Type B pancreatic cell (in vitro differentiated cells): ENCODE measurements around the gene VAT1L. TPM values are rescaled to one million over a fixed set of nuclear protein-coding genes. Genes with fewer than 3 reads are reported as not detected.

Experiments
- DNase-seq: peaks from one replicate; pipeline ENCODE4 v3.0.0; 2021; ENCODE audit warnings: mixed read lengths; ENCODE audit not compliant: unreplicated experiment; ENCODE audit errors: extremely low spot score
- H3K27ac Mint-ChIP-seq: 2 replicates; pipeline ENCODE4 v1.8.0; 2021; ENCODE audit warnings: mild to moderate bottlenecking, mixed read lengths
- H3K27me3 Mint-ChIP-seq: 2 replicates; pipeline ENCODE4 v1.8.0; 2021; ENCODE audit warnings: mixed read lengths
- H3K36me3 Mint-ChIP-seq: 2 replicates; pipeline ENCODE4 v1.8.0; 2021; ENCODE audit warnings: mixed read lengths
- H3K4me1 Mint-ChIP-seq: one replicate; pipeline ENCODE4 v1.8.0; 2021; ENCODE audit warnings: mixed read lengths; ENCODE audit not compliant: unreplicated experiment
- H3K4me3 Mint-ChIP-seq: 2 replicates; pipeline ENCODE4 v1.8.0; 2021; ENCODE audit warnings: mild to moderate bottlenecking, mixed read lengths
- H3K9me3 Mint-ChIP-seq: 2 replicates; pipeline ENCODE4 v1.8.0; 2021; ENCODE audit warnings: mixed read lengths
- total RNA-seq: library from RNA; stranded (reverse); gene quantifications from 2 replicates; pipeline ENCODE4 v1.2.1, GENCODE V29; 2021; ENCODE audit warnings: low replicate concordance
- TF ChIP-seq, protein P1 (sequence below): fragments of 200-600 bp; sonication (generic); conservative IDR thresholded peaks from 2 replicates; pipeline ENCODE4 v1.5.0; 2021; ENCODE audit warnings: antibody characterized with exemption, mild to moderate bottlenecking

Gene VAT1L
- total RNA-seq, 1 donor from 2014 or later: 12.4 TPM

DNA sequence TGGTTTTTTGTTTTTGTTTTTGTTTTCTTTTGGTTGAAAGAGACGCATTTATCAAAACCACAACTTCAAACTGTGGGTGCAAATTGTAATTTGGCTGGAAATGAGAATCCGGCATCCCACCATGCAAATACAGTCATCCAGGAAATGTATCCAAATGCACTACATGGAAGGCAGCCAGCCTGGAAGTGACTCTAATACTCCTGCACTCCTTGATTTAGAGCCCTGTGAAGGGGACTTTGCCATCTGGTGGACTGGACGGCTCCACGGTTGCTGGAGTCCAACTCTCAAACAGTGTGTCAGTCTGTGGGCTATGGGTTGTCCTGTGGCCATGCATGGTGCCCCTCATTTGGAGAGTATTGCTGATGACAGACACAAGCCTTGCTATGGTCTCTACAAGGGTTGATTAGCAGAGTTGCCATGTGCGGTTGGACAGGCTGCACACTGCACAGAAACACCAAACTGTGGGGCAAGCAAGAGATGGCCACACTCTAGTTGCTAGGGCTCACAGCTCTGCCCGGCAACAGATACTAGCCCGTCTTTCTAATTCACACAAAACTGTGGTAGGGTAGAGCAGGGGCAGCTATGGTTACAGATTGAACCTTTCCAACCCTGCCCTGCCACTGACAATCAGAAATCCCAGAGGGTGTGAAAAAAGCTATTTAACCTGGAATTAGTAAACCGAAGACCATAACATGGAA, 62.4 kb downstream of the VAT1L start:
- H3K9me3 Mint-ChIP-seq: no peaks in the 10 kb centered on the region
- H3K36me3 Mint-ChIP-seq: no peaks in the 10 kb centered on the region
- H3K4me3 Mint-ChIP-seq: no peak overlapping the region
- TF ChIP-seq, protein P1, sequence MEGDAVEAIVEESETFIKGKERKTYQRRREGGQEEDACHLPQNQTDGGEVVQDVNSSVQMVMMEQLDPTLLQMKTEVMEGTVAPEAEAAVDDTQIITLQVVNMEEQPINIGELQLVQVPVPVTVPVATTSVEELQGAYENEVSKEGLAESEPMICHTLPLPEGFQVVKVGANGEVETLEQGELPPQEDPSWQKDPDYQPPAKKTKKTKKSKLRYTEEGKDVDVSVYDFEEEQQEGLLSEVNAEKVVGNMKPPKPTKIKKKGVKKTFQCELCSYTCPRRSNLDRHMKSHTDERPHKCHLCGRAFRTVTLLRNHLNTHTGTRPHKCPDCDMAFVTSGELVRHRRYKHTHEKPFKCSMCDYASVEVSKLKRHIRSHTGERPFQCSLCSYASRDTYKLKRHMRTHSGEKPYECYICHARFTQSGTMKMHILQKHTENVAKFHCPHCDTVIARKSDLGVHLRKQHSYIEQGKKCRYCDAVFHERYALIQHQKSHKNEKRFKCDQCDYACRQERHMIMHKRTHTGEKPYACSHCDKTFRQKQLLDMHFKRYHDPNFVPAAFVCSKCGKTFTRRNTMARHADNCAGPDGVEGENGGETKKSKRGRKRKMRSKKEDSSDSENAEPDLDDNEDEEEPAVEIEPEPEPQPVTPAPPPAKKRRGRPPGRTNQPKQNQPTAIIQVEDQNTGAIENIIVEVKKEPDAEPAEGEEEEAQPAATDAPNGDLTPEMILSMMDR: no peak
- H3K27ac Mint-ChIP-seq: no peak overlapping the region
- peaks cover 4% of the 10 kb centered on the region for H3K27me3 Mint-ChIP-seq
- H3K4me1 Mint-ChIP-seq: peaks cover 4% of the 10 kb centered on the region
- DNase-seq: no peak

DNA sequence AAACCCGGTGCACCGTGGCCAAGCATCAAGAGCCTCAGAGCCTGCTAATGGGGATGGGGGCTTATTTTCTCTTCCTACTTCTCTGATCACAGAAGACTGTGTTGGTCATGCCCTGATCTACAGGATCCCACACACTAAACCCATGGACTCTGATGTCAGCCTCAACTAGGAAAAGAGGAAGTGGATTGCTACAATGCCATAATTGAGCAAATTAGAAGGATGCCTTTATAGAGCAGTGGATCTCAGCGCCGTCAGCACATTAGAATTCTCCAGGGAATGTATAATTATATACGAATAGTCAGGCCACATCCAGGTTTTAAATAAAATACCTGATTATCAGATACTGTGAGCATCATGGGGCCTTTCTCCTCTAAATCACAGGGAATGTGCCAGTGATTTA, 64.8 kb downstream of the VAT1L start:
- Mint-ChIP-seq H3K36me3 (no peaks in the 10 kb centered on the region), H3K9me3 (no peaks in the 10 kb centered on the region), H3K27me3 (peaks cover 9% of the 10 kb centered on the region), H3K4me1 (peaks cover 12% of the 10 kb centered on the region), H3K27ac (no peak overlapping the region), H3K4me3 (no peak overlapping the region)
- TF ChIP-seq, protein P1: no peak
- DNase-seq: no peak

DNA sequence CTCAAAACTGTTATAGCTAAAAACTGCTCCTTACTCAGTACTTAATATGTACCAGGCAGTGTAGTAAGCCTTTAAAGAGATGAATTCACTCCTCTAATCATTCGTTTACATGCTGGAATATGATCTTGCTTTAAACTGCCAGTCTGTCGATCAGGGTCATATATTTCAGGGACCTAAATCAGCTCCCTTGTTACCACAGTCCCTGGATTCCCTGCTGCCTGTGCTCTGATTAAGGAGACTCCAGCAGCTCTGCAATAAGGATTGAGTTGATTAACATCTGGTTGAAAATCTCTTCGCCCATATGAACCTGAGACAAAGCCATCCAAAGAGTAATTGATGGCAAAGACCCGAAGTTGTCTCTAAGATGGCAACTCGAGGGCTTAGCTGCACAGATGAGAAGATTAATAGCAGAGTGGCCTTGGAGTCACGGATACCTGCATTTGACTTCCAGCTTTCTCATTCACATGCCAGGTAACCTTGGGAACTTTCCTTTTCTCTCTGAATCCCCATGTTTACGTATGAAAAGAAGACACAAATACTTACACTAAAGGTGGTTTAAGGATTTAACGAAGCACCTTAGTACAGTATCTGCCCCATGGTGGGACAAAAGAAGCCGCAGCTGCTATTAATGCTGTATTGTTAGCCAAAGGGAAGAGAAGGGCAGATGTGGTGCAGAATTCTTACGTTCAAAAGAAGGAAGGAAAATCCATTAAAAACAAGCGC, 68.2 kb downstream of the VAT1L start:
- Mint-ChIP-seq H3K4me3 (no peak overlapping the region), H3K4me1 (peaks cover 14% of the 10 kb centered on the region), H3K27ac (no peak overlapping the region), H3K36me3 (no peaks in the 10 kb centered on the region), H3K27me3 (peaks cover 17% of the 10 kb centered on the region), H3K9me3 (no peaks in the 10 kb centered on the region)
- DNase-seq: no peak
- TF ChIP-seq, protein P1: no peak

DNA sequence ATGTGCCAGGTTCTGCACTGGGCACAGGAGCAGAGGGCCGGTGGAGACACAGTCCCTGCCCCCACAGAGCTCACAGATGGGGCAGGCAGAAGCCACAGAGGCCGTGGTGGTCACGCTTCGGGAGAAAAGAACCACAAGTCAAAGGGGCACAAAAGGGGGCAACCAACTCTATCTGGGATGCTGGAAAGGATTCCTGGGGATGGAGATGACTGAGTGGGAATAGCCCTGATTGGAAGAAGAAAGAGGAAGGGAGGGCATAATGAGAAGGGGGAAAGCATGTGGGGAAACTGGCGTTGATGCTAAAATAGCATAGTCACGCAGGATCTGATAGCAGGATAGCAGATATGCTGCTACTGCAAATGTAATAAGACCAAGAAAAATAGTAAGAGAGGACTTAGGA, 69.7 kb downstream of the VAT1L start:
- no peak overlapping the region for H3K27ac Mint-ChIP-seq
- H3K4me1 Mint-ChIP-seq: peaks cover 14% of the 10 kb centered on the region
- peaks cover 12% of the 10 kb centered on the region for H3K27me3 Mint-ChIP-seq
- no peaks in the 10 kb centered on the region for H3K36me3 Mint-ChIP-seq
- no peaks in the 10 kb centered on the region for H3K9me3 Mint-ChIP-seq
- H3K4me3 Mint-ChIP-seq: no peak overlapping the region
- TF ChIP-seq, protein P1: no peak
- DNase-seq: no peak

DNA sequence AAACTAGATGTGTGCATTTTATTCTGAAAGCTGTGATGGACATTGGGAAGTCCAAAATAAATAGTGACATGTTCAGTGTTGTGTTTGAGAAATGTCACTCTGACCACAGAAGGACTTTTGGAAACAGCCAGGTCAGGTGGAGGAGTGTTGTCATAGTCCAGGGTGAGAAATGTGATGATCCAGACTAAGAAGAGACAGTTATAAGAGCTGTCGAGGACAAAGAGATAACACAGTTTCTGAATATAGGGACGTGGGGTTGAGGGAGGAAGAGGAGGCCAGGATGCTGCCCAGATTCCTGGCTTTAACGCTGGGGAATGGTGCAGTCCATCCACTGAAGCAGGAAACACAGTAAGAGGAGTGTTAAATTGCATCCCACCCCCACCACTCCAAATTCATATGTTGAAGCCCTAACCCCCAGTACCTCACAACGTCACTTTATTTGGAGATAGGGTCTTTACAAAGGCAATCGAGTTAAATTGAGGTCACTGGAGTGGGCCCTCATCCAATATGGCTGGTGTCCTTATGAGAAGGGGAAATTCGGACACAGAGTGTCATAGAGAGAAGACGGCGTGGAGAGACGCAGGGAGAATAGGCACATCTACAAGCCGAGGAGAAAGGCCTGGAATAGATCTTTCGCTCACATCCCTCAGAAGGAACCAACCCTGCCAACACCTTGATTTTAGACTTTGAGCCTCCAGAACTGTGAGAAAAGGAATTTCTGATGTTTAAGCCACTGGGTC, 71.3 kb downstream of the VAT1L start:
- DNase-seq: no peak
- Mint-ChIP-seq H3K36me3 (no peaks in the 10 kb centered on the region), H3K4me3 (no peak overlapping the region), H3K27me3 (peaks cover 12% of the 10 kb centered on the region), H3K4me1 (peaks cover 11% of the 10 kb centered on the region), H3K27ac (no peak overlapping the region), H3K9me3 (no peaks in the 10 kb centered on the region)
- TF ChIP-seq, protein P1: no peak
